Activated CD8-positive, alpha-beta memory T cell treated with anti-CD3 and anti-CD28 coated beads, Interleukin-2, amount 50 U/mL, for 24 hours (primary cell): ENCODE measurements around the gene UBE2G2.
"Not testable (repeated sequence)": the region's sequence is repeated elsewhere in the genome, so short reads cannot be mapped to it uniquely, and the experiment has no call there.

Experiments
- DNase-seq: peaks from one replicate; pipeline ENCODE4 v3.0.0-alpha.2; 2020; ENCODE audit errors: extremely low read depth

The UBE2G2 gene

GRCh38 chr21:44836349-44836665 is 34.7 kb upstream of the UBE2G2 start:
- DNase-seq, result no peak

- no peak for DNase-seq
Observed at GRCh38 chr21:44835647-44835973, 34.0 kb upstream of the UBE2G2 start.

- no peak for DNase-seq
Observed at GRCh38 chr21:44834951-44835646, 33.5 kb upstream of the UBE2G2 start.

GRCh38 chr21:44834231-44834950 is 32.8 kb upstream of the UBE2G2 start:
- DNase-seq, result no peak

GRCh38 chr21:44833663-44834062 is 32.0 kb upstream of the UBE2G2 start:
- no peak for DNase-seq

GRCh38 chr21:44832516-44833255 is 31.1 kb upstream of the UBE2G2 start:
- not testable (repeated sequence) for DNase-seq

GRCh38 chr21:44831227-44831860 is 29.7 kb upstream of the UBE2G2 start:
- DNase-seq, result no peak

- no peak for DNase-seq
Observed at GRCh38 chr21:44829507-44830092, 28.0 kb upstream of the UBE2G2 start.

GRCh38 chr21:44828362-44829056 is 26.9 kb upstream of the UBE2G2 start:
- DNase-seq, result no peak

- no peak for DNase-seq
Observed at GRCh38 chr21:44823179-44823660, 21.6 kb upstream of the UBE2G2 start.

GRCh38 chr21:44822484-44823178 is 21.0 kb upstream of the UBE2G2 start:
- no peak for DNase-seq

GRCh38 chr21:44820851-44821250 is 19.2 kb upstream of the UBE2G2 start:
- DNase-seq, result no peak

GRCh38 chr21:44819283-44820243 is 17.9 kb upstream of the UBE2G2 start:
- DNase-seq, result no peak

GRCh38 chr21:44818640-44819011 is 17.0 kb upstream of the UBE2G2 start:
- no peak for DNase-seq

- DNase-seq, result peak; percentile 44
Observed at GRCh38 chr21:44817914-44818639, 16.5 kb upstream of the UBE2G2 start, which contains the start of gene SUMO3. Gene SUMO3, minus strand, starts transcription at chr21:44818062. Its CDS starts 94 bp downstream, at chr21:44817968.

- peak; percentile 75 for DNase-seq
Observed at GRCh38 chr21:44817506-44817880, 15.9 kb upstream of the UBE2G2 start.

GRCh38 chr21:44816761-44817505 is 15.3 kb upstream of the UBE2G2 start:
- no peak for DNase-seq
